HEK293T (cell line): ENCODE data around the gene RAB7B.

Source experiments
- ARNT ChIP-seq: fragments of 450-650 bp; IDR thresholded peaks from 2 replicates; pipeline ENCODE4 v1.6.1; 2017; ENCODE audit warnings: mild to moderate bottlenecking
- BHLHE40 ChIP-seq: fragments of 450-650 bp; IDR thresholded peaks from 2 replicates; pipeline ENCODE4 v1.6.1; 2016; ENCODE audit warnings: mild to moderate bottlenecking, moderate library complexity, borderline replicate concordance
- CTBP1 ChIP-seq: fragments of 450-650 bp; IDR thresholded peaks from 2 replicates; pipeline ENCODE4 v1.6.1; 2016; ENCODE audit warnings: borderline replicate concordance
- ELF4 ChIP-seq: fragments of 450-650 bp; IDR thresholded peaks from 2 replicates; pipeline ENCODE4 v1.6.1; 2017; ENCODE audit warnings: antibody characterized with exemption
- FOXA1 ChIP-seq: fragments of 450-650 bp; IDR thresholded peaks from 2 replicates; pipeline ENCODE4 v1.6.1; 2016; ENCODE audit warnings: mild to moderate bottlenecking
- FOXK2 ChIP-seq: fragments of 450-650 bp; IDR thresholded peaks from 2 replicates; pipeline ENCODE4 v1.6.1; 2016; ENCODE audit warnings: mild to moderate bottlenecking
- FOXM1 ChIP-seq: fragments of 450-650 bp; IDR thresholded peaks from 2 replicates; pipeline ENCODE4 v1.6.1; 2017; ENCODE audit warnings: mild to moderate bottlenecking, borderline replicate concordance
- HDGF ChIP-seq: fragments of 450-650 bp; IDR thresholded peaks from 2 replicates; pipeline ENCODE4 v1.6.1; 2017; ENCODE audit warnings: antibody characterized with exemption, borderline replicate concordance
- LEF1 ChIP-seq: fragments of 450-650 bp; IDR thresholded peaks from 2 replicates; pipeline ENCODE4 v1.6.1; 2017; ENCODE audit warnings: mild to moderate bottlenecking, borderline replicate concordance
- NFRKB ChIP-seq: fragments of 450-650 bp; IDR thresholded peaks from 2 replicates; pipeline ENCODE4 v1.6.1; 2016; ENCODE audit warnings: mild to moderate bottlenecking, moderate library complexity
- PKNOX1 ChIP-seq: fragments of 450-650 bp; IDR thresholded peaks from 2 replicates; pipeline ENCODE4 v1.6.1; 2016
- SP1 ChIP-seq: fragments of 450-650 bp; IDR thresholded peaks from 2 replicates; pipeline ENCODE4 v1.6.1; 2017
- SUZ12 ChIP-seq: fragments of 450-650 bp; IDR thresholded peaks from 2 replicates; pipeline ENCODE4 v1.6.1; 2016; ENCODE audit warnings: mild to moderate bottlenecking
- TARDBP ChIP-seq: fragments of 450-650 bp; IDR thresholded peaks from 2 replicates; pipeline ENCODE4 v1.6.1; 2016

DNA sequence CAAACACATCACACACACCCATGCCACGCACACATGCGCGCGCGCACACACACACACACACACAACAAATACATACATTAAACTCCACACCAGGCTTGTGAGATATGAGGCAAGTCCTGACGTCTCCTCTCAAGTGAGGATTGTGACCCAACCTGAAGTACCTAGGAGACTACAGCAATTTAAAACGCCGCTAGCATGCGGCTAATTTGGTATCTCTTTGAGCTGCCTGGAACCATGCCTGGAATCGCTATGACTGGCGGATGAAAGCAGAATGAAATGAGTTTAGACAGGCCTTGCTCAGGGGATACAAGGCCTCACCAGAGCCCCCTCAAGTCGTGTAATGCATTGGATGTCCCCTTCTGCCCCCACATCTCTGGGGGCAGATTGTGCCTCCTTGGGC lies 1.6 kb upstream of the RAB7B start:
- no peak for TF ChIP-seq HDGF
- TF ChIP-seq LEF1 = no peak
- no peak for TF ChIP-seq SUZ12
- no peak for TF ChIP-seq SP1
- no peak for TF ChIP-seq FOXA1
- TF ChIP-seq ARNT = no peak
- TF ChIP-seq FOXM1 = no peak
- no peak for TF ChIP-seq ELF4
- no peak for TF ChIP-seq FOXK2
- TF ChIP-seq PKNOX1 = no peak
- no peak for TF ChIP-seq CTBP1
- no peak for TF ChIP-seq NFRKB
- TF ChIP-seq BHLHE40 = no peak
- TF ChIP-seq TARDBP = no peak
